GM21723 (cell line): Measurements from ENCODE around the gene RASGRP4.
"Not testable (repeated sequence)": the region's sequence is repeated elsewhere in the genome, so short reads cannot be mapped to it uniquely, and the experiment has no call there.

Experiments used
- ATAC-seq: cut with Tn5 transposase; IDR thresholded peaks from one replicate; pipeline ENCODE4 v1.9.1; 2021; ENCODE audit warnings: mild to moderate bottlenecking, moderate library complexity; ENCODE audit not compliant: unreplicated experiment

The RASGRP4 gene

DNA sequence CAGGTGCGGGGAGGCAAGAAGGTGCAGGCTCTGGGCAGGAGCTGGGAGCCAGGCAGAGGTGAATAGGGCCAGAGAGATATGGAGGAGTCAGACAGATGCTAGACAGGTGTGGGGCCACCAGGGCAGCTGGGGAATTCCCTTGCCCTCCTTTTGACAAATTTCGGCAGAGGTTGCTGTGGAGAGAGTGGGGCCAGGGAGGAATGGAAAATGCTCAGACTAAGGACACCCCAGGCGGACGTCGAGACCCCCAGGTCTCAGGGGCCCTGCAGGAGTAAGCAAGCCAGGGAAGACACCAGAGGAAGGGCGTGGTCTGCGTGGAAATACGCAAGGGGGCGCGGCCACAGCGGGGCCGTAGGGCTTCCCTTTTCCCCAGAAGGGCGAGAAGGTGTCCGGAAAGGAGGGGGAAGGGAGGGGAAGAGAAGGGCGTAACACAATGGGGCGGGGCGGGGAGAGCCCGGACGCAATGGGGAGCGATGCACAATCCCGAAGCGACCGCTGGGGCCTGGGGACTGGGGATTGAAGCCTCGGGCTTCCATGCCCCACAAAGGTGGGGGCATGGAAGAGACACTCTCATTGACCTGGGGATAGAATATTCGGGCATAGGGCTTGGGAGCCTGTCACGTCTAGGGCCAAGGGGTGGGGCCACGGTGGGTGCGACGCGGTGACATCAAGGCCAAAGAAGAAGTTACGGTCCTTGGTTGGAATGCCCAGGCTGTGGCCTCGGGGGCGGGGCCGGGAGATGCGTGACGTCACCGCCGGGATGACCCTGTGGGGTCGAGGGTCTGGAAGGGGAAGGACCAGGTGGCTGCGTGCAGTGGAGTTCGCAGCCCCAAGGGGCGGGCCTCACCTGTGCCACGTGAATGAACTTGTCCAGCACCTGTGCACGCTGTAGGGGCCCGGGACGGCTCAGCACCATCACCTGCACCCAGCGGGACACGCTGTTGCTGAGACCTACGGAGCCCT lies 8.2 kb downstream of the RASGRP4 start:
- no peak for ATAC-seq

DNA sequence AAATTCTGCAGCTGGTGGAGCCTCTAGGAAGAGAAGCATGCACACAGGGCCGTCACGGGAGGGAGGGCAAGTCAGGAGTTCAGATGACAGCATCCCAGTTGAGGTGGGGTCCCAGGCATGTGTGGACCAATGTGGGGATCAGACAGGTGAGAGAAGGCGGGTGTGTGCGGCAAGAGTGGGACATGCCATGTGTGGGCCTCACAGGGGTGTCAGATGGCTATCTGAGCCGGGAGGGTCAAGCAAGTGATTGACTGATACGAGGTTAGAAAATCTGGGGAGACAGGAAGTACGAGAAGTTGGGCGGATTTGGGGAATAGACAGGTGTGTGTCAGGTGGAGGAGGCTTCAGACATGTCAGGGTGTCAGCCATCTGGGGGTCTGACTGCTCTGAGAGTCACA lies 8.9 kb downstream of the RASGRP4 start:
- no peak for ATAC-seq

DNA sequence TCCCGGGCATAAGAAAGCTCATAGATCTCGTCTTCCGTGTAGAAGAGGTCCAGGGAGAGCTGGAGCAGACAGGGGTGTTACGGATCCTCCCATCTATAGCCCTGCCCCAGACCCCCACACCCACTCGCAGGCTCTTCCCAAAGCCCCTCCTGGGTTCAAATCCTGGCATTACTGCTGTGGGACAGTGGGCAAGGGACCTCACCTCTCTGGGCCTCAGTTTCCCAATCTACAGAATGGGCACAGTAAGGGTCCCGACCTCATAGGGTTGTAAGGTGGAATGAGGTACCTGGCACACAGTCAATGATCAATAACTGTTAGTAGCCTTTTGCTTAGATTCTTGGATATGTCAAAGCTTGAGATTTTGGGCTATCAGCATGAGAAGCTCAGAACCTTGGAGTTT lies 12.6 kb downstream of the RASGRP4 start:
- ATAC-seq, result no peak

DNA sequence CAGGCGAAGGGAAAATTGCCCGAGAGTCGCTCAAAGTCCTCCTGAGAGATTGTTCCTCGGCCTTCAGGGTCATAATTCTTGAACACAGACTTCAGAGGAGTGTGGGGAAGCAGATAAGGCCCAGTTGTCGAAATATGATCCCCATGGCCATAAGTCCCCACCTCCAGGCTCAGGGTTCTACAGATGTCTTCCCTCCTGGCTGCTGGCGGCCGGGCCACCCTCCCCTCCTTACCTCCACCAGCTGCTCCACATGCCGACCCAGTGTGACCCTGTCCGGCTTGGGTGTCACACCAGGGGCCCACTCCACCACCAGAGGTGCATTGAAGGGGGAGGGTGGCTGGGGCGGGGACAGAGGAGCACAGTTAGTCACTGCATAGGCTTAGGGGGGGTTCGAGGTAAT lies 13.1 kb downstream of the RASGRP4 start:
- no peak for ATAC-seq

DNA sequence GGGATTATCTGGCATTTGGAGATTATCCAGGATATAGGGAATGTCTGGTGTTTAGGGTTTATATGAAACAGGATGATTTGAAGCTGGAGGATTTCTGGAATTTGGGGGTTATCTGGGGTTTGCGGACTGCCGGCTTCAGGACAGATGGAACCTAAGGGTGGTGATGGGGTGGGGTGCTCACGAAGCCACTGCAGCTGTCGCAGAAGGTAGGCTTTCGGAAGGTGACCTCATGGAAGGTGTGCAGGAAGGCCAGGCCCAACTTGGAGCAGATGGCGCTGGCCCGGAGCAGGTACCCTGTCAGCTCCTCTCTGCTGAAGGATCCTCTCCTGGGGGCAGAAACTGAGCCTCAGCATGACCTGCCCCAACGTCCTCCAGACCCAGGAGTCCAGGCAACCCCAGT lies 13.5 kb downstream of the RASGRP4 start:
- no peak for ATAC-seq

DNA sequence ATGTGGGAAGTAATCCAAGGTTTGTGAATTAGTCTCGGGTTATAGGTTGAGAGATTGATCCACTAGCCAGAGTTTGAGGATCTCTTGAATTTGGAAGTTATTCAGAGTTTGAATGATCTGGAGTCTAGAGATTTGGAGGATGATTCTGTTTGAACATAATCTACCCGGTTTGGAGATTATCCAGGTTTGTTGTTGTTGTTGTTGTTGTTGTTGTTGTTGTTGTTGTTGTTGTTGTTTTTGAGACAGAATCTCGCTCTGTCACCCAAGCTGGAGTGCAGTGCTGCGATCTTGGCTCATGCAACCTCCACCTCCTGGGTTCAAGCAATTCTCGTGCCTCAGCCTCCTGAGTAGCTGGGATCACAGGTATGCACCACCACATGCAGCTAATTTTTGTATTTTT lies 14.1 kb downstream of the RASGRP4 start:
- ATAC-seq, result not testable (repeated sequence)

DNA sequence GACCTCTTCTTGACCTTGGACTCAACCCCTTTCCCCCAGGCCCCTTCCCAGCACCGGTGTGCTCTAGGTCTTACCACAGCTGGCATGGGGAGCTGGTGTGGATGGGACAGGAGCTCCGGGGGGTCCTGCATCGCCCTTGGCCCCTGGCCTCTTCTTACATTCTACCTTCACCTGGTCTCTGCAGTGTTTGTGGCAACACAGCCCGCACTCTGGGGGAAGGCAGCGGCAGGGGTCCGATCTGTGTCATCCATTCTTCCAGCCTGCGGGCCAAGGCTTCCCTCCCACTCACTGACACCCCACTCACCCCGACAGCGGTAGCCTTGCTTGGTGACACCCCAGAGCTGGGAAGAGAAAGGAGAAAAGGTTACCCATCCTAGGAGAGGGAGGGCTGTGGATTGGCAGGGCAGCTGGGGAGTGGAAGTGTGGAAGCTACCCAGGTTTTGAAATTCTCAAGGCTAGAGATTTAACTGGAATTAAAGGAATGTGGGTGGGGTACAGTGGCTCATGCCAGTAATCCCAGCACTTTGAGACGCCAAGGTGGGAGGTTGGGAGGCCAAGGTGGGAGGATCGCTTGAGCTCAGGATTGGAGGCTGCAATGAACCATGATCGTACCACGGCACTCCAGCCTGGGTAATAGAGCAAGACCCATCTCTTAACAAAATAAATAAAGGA lies 14.8 kb downstream of the RASGRP4 start:
- no peak for ATAC-seq

DNA sequence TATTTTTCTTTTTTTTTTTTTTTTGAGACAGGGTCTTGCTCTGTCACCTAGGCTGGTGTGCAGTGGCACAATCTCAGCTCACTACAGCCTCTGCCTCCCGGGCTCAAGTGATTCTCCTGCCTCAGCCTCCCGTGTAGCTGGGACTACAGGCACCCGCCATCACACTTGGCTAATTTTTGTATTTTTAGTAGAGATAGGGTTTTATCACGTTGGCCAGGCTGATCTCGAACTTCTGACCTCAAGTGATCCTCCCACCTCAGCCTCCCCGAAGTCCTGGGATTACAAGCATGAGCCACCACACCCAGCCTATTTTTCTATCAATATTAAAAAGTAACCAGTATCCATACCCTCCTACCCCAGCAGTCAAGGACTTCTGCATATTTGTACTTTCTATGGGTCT lies 15.6 kb downstream of the RASGRP4 start:
- ATAC-seq, result not testable (repeated sequence)

DNA sequence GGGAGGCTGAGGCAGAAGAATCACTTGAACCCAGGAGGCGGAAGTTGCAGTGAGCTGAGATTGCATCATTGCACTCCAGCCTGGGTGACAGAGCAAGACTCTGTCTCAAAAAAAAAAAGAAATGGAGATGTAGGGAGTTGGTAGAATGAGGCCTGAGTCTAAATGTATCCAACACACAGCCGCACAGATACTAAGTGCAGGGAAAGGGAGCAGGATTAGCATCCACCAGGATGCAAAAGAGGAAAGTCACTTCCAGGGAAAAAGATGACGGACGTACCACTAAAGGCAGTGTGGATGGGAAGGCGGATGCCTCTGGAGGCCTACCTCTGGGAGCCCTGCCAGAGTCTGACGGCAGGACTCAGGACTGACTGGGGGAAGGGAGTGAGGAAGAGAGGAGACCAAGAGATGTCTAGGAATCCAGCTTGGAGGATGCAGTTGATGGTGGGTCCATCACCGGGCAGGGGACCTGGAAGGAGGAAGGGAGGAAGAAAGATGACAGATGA lies 16.3 kb downstream of the RASGRP4 start:
- ATAC-seq, result no peak

DNA sequence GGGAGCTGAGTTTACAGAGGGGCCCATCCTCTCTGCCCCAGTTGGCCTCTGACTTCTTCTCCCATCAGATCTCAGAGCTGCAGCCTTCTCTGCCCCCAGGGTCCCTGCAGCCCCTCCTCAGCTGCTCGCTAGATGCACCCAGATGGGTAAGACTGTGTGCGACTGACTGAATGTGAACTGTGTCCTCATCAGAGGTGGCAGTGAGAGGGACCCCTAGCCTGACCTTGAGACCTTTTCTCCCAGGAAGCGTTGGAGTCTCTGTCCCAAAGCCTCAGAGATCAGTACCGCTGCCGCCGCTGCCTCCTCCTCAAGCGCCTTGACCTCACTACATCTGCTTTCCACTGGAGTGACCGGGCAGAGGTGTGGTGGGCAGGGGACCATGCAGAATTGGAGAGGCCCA lies 20.7 kb downstream of the RASGRP4 start:
- ATAC-seq, result no peak

DNA sequence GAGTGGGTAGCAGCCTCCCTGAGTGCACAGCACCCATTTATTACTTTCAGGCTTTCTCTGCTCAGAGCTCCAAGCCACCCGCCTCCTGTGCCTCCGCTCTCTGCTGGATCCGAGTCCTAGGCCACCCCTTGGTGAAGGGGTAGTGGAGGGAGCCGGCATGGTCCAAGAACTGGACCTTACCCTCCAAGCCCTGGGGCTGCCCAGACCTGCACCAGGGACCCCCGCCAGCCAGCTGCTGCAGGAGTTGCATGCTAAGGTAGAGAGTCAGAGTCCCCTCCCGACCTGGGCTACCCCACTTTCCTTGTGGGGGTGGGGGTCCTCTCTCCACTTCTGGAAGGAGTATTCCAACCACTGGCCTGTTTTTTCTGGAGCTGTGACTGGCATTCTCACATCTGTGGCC lies 21.2 kb downstream of the RASGRP4 start:
- no peak for ATAC-seq

DNA sequence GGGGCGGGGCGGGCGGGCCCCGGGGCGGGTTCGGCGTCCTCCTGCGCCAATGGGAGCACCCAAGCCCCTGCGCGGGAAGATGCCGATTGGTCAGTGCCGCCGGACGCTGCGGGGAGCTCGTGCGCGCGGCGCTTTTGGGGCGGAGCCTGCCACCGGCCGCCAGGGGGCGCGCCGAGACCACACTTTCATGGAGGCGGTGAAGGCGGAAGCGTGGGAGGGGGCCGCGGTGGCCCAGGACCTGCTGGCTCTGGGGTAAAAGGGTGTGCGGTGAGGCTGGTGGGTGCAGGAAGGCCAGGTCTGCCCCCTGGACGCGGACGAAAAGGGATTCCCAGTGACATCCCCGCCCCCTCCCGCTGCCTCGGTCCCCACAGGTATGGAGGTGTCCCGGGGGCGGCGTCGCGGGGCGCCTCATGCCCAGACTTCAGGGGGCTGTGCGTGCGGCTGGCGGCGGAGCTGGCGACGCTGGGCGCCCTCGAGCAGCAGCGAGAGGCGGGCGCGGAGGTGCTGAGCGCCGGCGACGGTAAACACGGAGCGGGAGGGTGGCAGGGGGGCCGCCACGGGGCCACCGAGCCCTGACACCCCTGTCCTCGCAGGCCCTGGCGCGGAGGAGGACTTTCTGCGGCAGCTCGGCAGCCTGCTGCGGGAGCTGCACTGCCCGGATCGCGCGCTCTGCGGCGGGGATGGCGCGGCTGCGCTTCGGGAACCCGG lies 22.9 kb downstream of the RASGRP4 start, which contains the start of gene FAM98C:
Gene FAM98C (plus strand): TSS at position 127 of the 708 bp plus-strand sequence. CDS start 61 bp downstream, at position 188.
- ATAC-seq, result peak; percentile 85

DNA sequence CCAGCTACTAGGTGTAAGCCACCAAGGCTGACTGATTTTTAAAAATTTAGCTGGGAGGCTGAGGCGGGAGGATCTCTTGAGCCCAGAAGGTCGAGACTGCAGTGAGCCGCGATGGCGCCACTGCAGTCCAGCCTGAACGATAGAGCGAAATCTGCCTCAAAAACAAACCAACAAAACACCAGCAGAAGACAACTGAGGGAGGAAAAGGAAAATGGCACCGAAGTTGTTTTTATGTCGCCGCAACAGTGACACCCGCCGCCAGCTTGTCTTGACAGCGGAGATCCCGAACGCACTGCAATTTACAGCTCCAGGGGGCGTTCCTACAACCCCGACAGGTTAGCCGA lies 23.4 kb downstream of the RASGRP4 start:
- no peak for ATAC-seq

DNA sequence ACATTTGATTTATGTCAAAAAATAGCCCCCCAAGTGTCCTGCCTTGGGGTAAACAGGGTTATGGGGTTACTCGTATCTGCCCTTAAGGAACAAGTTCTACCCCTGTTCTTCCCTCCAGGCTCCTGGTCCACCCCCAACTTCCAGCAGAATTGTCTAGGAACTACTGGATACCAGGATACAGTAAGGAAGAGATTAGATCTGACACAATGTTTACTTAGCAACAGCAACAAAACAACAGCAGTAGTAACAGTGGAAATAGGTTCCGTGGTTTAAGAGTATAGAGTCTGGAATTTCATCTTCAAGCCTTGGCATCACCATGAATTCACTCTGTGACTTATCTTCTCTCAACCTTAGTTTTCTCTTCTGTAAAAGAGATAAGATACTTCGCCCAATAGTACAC lies 24.9 kb downstream of the RASGRP4 start:
- ATAC-seq, result no peak

DNA sequence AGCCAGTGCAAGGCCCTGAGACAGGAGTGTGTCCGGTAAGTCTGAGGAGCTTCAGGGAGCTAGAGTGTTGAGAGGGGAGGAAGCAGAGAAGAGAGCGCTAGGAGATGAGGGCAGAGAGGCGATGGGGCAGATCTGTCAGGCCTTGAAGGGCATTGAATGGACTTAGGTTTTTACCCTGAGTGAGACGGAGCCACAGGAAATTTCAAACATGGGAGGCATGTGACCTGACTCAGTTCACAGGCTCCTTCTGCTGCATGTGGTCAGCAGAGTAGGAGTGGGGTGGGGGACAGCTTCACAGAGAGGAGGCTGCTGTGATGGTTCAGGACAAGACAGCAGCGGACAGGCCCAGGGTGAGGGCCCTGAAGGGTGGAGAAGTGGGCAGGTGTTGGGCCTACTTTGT lies 25.7 kb downstream of the RASGRP4 start:
- ATAC-seq, result no peak

DNA sequence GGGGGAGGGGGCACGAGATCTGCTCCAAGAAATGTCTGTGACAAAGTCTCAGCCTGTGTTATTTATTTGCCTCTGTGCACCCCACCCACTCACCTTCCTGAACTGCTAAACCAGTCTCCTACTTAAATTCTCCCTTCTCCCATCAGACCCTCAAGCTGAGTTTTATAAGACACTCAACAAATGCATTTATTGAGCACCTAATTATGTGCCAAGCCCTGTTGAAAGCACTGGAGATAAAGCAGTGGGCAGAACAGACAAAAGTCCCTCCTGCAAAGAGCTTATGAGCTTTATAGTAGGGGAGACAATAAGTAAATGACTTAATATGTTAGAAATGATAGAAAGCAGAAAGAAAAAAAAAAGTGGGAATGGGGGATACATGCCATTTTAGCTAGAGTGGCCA lies 26.5 kb downstream of the RASGRP4 start:
- no peak for ATAC-seq

DNA sequence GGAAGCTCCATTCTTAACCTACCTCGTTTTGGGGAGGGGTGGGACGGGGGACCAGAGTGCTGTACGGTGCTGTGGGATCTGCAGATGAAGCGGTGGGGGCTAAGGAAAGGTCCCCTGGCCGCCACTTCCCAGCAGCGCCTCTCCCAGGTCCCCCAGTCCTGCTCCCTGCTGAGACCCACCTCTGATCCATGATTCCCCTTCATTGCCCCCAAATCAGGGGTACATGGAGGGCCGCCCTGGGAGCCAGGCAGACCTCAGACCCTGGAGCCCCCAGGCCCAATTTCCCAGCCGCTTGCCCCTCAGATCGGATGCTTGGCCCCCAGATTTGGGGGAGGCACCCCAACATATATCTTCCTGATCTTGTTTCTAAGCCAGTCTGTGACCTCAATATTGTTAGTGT lies 26.9 kb downstream of the RASGRP4 start:
- no peak for ATAC-seq

DNA sequence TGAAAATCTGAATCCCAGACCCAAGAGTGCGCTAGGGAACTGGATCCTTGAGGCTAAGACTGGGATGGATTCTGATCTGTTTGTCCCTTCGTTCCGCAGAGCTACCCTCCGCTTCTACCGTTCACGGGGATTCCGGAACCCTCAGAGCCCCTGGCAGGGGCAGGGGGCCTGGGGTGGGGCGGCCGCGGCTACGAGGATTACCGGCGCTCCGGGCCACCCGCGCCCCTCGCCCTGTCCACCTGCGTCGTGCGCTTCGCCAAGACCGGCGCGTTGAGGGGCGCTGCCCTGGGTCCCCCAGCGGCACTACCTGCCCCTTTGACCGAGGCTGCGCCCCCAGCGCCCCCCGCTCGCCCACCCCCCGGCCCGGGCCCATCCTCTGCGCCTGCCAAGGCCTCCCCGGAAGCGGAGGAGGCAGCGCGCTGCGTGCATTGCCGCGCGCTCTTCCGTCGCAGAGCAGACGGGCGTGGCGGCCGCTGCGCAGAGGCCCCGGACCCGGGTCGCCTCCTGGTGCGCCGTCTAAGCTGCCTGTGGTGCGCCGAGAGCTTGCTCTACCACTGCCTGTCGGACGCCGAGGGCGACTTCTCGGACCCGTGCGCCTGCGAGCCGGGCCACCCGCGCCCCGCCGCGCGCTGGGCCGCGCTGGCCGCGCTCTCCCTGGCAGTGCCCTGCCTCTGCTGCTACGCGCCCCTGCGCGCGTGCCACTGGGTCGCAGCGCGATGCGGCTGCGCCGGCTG lies 30.5 kb downstream of the RASGRP4 start:
- ATAC-seq, result no peak

DNA sequence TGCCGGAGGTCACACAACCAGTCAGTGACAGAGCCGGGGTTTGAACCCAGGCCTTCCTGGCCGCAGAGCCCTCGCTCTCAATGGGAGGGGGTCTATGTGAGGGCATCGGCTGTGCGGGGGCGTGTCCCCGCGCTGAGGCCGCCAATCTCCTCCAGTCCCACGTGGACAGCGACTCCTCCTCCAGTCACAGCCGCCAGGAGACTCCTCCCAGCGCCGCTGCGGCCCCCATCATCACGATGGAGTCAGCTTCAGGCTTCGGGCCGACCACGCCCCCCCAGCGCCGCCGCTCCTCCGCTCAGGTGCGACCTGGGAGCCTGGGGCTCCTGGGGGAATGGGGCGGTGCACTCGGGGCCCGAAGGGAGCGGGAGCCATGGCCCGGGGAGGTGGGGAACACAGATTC lies 31.5 kb downstream of the RASGRP4 start:
- ATAC-seq, result no peak

DNA sequence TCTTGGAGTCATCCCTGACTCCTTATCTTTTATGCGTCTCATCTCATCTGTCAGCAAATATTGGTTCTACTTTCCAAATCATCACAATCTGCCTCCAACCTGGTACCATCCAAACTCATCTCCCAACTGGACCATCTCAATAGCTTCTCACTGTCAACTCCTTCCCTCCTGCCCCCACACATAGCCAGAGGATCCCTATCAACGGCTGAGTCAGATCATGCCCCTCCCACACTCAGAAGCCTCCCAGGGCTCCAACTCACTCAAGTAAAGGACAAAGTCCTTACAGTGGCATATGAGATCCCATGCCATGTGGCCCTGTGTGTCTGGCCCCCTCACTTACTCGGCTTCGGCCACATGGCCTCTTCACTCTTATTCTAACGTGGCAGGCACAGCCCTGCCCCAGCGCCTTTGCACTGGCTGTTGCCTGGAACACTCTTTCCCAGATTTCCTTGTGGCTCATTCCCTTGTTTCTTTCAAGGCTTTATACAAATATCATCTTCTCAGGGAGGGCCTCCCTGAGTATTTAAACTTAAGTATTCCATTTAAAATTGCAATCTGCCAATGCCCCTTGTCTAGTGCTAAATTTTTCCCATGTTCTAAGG lies 33.2 kb downstream of the RASGRP4 start:
- ATAC-seq, result no peak
